Hepatocyte (in vitro differentiated cells): ENCODE measurements around the gene NYAP2.

ENCODE experiments used
- EZH2 ChIP-seq: fragments of 200-600 bp; sonication (generic); IDR thresholded peaks from 2 replicates; pipeline ENCODE4 v1.6.1; 2016; ENCODE audit warnings: antibody characterized with exemption, mild to moderate bottlenecking, borderline replicate concordance
- TF ChIP-seq, protein P1 (sequence below): fragments of 200-600 bp; sonication (generic); IDR thresholded peaks from 2 replicates; pipeline ENCODE4 v1.5.1; 2016; ENCODE audit warnings: antibody characterized with exemption, mild to moderate bottlenecking; ENCODE audit not compliant: poor library complexity

GRCh38 chr2:225678792-225679191, 279.3 kb downstream of the NYAP2 start:
- TF ChIP-seq, protein P1, sequence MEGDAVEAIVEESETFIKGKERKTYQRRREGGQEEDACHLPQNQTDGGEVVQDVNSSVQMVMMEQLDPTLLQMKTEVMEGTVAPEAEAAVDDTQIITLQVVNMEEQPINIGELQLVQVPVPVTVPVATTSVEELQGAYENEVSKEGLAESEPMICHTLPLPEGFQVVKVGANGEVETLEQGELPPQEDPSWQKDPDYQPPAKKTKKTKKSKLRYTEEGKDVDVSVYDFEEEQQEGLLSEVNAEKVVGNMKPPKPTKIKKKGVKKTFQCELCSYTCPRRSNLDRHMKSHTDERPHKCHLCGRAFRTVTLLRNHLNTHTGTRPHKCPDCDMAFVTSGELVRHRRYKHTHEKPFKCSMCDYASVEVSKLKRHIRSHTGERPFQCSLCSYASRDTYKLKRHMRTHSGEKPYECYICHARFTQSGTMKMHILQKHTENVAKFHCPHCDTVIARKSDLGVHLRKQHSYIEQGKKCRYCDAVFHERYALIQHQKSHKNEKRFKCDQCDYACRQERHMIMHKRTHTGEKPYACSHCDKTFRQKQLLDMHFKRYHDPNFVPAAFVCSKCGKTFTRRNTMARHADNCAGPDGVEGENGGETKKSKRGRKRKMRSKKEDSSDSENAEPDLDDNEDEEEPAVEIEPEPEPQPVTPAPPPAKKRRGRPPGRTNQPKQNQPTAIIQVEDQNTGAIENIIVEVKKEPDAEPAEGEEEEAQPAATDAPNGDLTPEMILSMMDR: no peak
- no peak for TF ChIP-seq EZH2
